HG02610 (cell line): ENCODE results near the gene TLCD1.

Source experiments
- ATAC-seq: cut with Tn5 transposase; IDR thresholded peaks from one replicate; pipeline ENCODE4 v1.9.1; 2021; ENCODE audit warnings: mild to moderate bottlenecking, moderate library complexity; ENCODE audit not compliant: unreplicated experiment

Gene TLCD1

DNA sequence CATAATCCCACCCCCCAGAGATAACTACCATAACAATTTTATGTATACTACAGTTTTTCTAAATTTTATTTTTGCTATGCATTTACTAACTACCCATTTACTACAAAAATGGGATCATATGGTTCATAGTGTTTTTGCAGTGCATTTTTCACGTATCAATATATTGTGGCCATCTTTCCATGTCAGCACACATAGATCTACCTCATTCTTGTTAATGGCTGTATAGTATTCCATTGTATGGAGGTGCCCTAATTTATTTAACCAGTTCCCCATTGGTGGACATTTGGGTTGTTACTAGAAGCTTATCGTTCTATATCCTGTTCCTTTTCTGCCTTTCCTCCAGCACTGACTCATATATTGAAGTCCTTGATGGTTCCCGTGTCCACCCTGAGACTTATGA is 37.0 kb downstream of the TLCD1 start:
- no peak for ATAC-seq

- no peak for ATAC-seq
Observed at GRCh38 chr17:28688481-28688880, 37.6 kb downstream of the TLCD1 start.

GRCh38 chr17:28686296-28686695 is 39.7 kb downstream of the TLCD1 start:
- ATAC-seq = no peak

DNA sequence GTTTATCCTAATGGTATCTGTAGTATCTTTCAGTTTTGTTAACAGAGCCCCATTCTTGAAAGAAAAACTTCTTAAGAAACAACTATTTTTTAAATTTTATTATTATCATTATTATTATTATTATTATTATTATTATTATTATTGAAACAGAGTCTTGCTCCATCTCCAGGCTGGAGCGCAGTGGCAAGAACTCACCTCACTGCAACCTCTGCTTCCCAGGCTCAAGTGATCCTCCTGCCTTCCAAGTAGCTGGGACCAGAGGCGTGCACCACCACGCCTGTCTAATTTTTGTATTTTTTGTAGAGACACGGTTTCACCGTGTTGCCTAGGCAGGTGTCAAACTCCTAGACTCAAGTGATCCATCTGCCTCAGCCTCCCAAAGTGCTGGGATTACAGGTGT is 40.7 kb downstream of the TLCD1 start:
- no peak for ATAC-seq

- ATAC-seq = no peak
Observed at GRCh38 chr17:28684963-28685362, 41.1 kb downstream of the TLCD1 start.

- no peak for ATAC-seq
Observed at GRCh38 chr17:28682655-28683054, 43.4 kb downstream of the TLCD1 start.

GRCh38 chr17:28675980-28676379 is 50.1 kb downstream of the TLCD1 start:
- no peak for ATAC-seq

- ATAC-seq = no peak
Observed at GRCh38 chr17:28675490-28675889, 50.5 kb downstream of the TLCD1 start.
